ENCODE data around the gene ZNF14.

DNA sequence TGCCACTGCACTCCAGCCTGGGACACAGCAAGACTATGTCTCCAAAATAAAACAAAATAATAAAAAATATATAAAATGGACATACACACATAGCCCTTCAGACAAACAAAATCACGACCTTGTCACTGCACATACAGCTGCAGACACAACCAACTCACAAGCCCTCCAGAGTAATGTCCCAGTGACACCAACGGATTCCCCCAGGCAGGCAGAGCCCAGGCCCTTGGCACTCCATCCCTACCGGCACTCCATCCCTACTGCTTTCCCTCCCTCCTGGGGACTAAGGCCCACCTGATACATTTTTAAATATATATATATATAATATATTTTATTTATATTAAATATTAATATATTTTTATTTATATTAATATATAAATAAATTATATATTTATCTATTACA is 45.8 kb downstream of the ZNF14 start:
- TF ChIP-seq CTCF (IDR thresholded peaks at IDR 0.05) (no peak), POLR2A (IDR thresholded peaks at IDR 0.05) (no peak)
